ENCODE results near the gene RAB20. TPM values are rescaled to one million over a fixed set of nuclear protein-coding genes. Genes with fewer than 3 reads are reported as not detected.
A peak's percentile ranks its signal among the peaks of the same experiment; 100 is the strongest.

RAB20 gene
- total and polyA plus RNA-seq, 3 donors from 2014 or later, result 22.0 to 41.1 (median 27.2) TPM

DNA sequence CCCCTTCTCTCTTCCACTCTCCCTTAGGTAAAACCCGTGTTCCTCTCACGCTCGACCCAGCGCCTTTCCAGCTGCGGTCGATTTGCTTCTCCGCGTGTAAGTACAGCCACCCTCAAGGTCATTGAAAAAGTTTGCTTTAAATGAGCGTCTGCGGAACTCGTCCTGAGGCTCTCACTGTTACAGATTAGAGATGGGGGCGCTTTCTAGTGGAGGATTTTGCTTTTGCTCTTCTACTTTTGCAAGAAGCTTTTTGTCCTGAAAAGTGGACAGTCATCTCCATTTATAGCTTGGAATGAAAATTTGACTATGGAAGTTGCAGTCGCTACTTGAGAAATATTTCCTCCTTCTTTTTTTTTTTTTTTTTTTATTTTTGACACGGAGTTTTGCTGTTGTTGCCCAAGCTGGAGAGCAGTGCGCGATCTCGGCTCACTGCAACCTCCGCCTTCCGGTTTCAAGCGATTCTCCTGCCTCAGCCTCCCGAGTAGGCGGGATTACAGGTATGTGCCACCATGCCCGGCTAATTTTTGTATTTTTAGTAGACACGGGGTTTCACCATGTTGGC, 595 bp upstream of the RAB20 start:
- H3K27ac ChIP-seq, result peak overlapping the region; percentile 79 to 93
- TF ChIP-seq CTCF (IDR thresholded peaks at IDR 0.05) (no peak), POLR2A (IDR thresholded peaks at IDR 0.05) (no peak)
- peaks cover 28% of the 10 kb centered on the region for H3K4me1 ChIP-seq
- no peaks in the 10 kb centered on the region for H3K36me3 ChIP-seq (ENCODE audit: low read depth, missing control alignments)
- H3K9me3 ChIP-seq, result no peaks in the 10 kb centered on the region
- H3K4me3 ChIP-seq, result peak overlapping the region; percentile 84
- intact Hi-C loops (cut with DNase I; ENCODE audit: low total_unique reads), result no loop called here
- 0 to 3% methylated on average over 24 of the region's 24 CpGs for WGBS, 2 donors
- DNase-seq, result no peak
- H3K27me3 ChIP-seq, result no peaks in the 10 kb centered on the region

GRCh38 chr13:110560601-110561343, 750 bp downstream of the RAB20 start:
- H3K4me1 ChIP-seq, result peaks cover 28% of the 10 kb centered on the region
- intact Hi-C loops (cut with DNase I; ENCODE audit: low total_unique reads), result no loop called here

DNA sequence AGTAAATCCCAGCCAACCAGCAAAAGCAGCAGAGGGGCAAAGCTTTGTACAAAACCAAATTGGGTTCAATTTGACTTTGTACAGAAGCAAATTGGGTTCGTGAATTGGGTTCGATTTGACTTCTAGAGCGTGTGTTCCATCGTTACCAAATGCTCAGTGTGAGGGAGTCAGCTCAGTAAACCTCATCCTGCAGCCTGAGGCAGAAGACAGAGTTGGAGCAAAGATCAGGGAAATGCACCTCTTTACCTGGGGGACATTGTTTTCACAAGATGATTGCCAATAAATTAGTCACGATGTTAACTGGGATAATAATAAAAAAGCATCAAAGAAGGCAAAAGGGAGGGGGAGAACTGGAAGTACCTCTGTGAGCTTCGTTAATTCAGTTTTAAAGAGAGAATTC, 1.5 kb downstream of the RAB20 start:
- H3K27ac ChIP-seq, result peak overlapping the region; percentile 93
- TF ChIP-seq POLR2A (IDR thresholded peaks at IDR 0.05), result no peak
- no peak for TF ChIP-seq CTCF (IDR thresholded peaks at IDR 0.05)
- intact Hi-C loops (cut with DNase I; ENCODE audit: low total_unique reads), result no loop called here
- H3K36me3 ChIP-seq (ENCODE audit: low read depth, missing control alignments), result no peaks in the 10 kb centered on the region
- no peaks in the 10 kb centered on the region for H3K27me3 ChIP-seq
- WGBS, 2 donors, result 12 to 19% methylated on average over 6 of the region's 6 CpGs
- no peaks in the 10 kb centered on the region for H3K9me3 ChIP-seq
- H3K4me1 ChIP-seq, result peaks cover 28% of the 10 kb centered on the region
- DNase-seq, result no peak
- H3K4me3 ChIP-seq, result peak overlapping the region in 1 of 2 donors; percentile 84

More at GRCh38 chr13:110560601-110561343, 750 bp downstream of the RAB20 start:
- peak; percentile 51 for DNase-seq
- Histone ChIP-seq H3K9me3 (no peaks in the 10 kb centered on the region), H3K4me3 (peak overlapping the region; percentile 84), H3K36me3 (ENCODE audit: low read depth, missing control alignments) (no peaks in the 10 kb centered on the region), H3K27me3 (no peaks in the 10 kb centered on the region), H3K27ac (peak overlapping the region; percentile 93)
- WGBS, 2 donors, result 0% methylated on average over 17 to 19 of the region's 29 CpGs
- TF ChIP-seq CTCF (IDR thresholded peaks at IDR 0.05), result no peak
- no peak for TF ChIP-seq POLR2A (IDR thresholded peaks at IDR 0.05)

- H3K4me1 ChIP-seq, result peaks cover 28% of the 10 kb centered on the region
- TF ChIP-seq POLR2A (IDR thresholded peaks at IDR 0.05) (no peak), CTCF (IDR thresholded peaks at IDR 0.05) (no peak)
- 15 to 20% methylated on average over 10 to 15 of the region's 15 CpGs for WGBS, 2 donors
Observed at GRCh38 chr13:110559429-110559943, 2.0 kb downstream of the RAB20 start.

More at GRCh38 chr13:110559429-110559943, 2.0 kb downstream of the RAB20 start:
- Histone ChIP-seq H3K27ac (peak overlapping the region; percentile 93), H3K4me3 (peak overlapping the region in 1 of 2 donors; percentile 84), H3K9me3 (no peaks in the 10 kb centered on the region), H3K36me3 (ENCODE audit: low read depth, missing control alignments) (no peaks in the 10 kb centered on the region), H3K27me3 (no peaks in the 10 kb centered on the region)
- DNase-seq, result peak; percentile 62
- intact Hi-C loops (cut with DNase I; ENCODE audit: low total_unique reads), result no loop called here

Data from testis (tissue), 3 donors.